CD4-positive, alpha-beta T cell treated with Interleukin-4 for 4 hours (primary cell): Measurements from ENCODE around the gene ABCB4.

ENCODE experiments used
- DNase-seq: peaks from one replicate; pipeline ENCODE4 v3.0.0-alpha.2; 2020

The ABCB4 gene

DNA sequence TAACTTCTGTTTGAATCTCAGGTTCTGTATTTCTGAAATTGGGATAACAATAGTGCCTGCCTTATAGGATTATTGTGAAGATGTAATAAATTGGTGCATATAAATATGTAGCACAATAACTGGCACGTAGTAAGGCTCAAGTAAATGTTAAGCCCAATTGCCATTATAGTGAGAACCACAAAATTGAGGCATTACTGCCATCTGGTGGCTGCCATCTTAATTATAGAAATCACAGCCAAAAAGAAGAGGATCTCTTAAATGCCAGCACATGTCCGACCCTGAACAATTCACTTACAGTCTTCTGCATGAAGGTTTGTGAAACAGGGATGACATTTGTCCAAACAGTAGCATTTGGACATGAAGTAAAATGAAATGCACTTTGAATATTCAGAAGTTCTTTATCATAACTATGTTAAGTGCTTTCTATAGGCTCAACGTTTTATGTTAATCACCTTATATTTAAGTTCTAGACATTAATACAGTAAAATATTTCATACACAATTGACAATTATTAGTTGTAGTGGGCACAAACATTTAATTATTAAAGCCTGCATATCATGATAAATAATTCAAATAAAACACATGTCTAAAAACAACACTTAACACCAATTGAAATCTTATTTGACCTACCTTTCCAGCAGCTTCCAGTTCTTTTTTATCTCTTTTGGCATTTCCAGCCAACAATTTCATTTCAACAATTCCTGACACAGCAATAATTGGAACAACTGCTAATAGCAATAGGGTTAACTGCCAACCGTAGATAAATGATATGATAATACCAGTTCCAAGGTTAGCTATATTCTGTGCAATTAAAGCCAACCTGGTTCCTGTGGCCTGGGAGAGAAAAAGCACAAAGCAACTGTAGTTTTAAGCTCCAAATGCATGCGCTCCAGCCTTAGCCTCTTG lies 58.5 kb downstream of the ABCB4 start:
- peak; percentile 81 for DNase-seq

DNA sequence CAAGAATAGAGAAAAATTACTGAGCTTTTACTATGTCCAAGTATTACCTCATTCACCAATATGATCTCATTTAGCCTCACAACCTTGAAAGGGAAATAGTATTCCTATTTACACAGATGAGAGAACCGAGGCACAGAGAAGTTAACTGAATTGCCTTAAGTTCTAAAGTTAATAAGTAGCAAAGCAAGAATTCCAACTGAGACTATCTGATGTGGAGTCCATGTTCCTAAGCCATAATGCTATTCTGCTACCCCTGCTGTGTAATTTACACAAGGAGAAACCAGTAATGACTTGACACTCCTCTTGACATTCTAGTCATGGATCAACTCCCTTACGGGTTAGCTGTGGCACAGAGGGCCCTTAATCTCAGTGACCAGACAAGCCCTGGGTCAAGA lies 60.7 kb downstream of the ABCB4 start:
- no peak for DNase-seq

DNA sequence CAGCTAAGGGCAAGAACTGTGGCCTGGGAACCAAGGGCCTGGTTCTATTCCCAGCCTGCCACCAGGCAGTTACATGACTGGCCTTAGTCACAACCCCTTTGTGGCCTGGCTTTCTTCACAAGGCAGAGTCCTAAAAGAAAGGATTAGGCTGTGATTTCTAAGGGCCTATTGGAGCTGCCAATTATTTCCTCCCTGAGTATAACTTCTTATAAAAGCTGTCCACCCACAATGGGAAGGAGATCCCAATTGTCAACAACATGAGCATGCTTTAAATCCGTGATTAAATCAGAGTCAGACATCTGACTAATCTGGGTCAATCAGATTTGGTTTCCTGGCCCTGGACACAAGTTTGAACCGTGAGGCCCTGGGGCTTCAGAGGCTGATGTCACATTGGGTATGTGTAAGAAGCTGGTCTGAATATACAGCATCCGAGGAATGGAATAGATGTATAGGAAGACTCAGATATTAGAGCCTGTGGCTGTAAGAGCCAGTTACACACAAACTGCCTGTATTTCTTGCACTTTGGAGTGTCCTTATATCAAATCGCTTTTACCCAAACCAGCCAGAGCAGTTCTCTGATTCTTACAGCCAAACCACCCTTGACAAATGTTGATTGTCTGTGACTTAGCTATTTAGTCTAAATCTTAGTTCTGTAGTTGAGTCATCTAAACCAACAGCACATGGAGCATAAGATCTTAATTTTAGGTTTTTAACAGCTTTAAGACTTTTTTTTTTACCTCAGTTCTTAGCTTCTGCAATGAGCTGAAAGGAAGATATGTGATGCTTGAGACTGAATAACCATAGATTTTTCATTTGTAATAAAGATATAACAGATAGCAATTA lies 61.3 kb downstream of the ABCB4 start:
- DNase-seq, result no peak

GRCh38 chr7:87413029-87413428 lies 62.5 kb downstream of the ABCB4 start:
- no peak for DNase-seq

DNA sequence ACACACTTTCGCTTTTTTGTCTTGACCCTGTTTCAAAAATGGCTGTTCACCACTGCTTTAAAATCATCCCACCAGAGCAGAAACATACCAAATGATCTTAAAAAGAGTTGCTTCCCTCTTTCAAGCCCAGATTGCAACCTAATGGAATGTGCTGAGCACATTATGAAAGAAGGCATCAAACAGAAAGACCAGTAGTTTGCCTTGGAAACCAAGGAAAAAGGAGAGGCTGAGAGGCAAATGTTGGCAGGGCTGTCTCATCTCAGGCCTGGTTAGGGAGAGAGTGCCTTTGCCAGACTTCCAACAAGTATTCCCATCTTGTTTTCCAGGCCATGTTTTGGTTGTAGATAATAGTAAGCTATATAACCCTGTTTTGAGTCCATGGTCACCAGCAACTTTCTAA lies 64.3 kb downstream of the ABCB4 start:
- DNase-seq, result no peak

DNA sequence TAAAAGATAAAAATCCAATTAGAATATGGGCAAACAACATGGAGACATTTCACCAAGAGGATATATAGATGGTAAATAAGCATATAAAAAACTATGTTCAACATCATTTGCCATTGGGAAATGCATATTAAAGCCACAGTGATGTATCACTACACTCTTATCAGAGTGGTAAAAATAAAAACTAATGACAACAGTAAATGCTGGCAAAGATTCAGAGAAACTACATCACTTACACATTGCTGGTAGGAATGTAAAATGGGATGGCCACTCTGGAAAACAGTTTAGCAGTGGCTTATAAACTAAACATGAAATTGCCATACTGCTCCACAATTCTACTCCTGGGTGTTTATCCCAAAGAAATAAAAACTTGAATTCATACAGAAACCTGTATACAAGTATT lies 70.8 kb downstream of the ABCB4 start:
- no peak for DNase-seq

GRCh38 chr7:87398446-87398845 lies 77.0 kb downstream of the ABCB4 start:
- no peak for DNase-seq

DNA sequence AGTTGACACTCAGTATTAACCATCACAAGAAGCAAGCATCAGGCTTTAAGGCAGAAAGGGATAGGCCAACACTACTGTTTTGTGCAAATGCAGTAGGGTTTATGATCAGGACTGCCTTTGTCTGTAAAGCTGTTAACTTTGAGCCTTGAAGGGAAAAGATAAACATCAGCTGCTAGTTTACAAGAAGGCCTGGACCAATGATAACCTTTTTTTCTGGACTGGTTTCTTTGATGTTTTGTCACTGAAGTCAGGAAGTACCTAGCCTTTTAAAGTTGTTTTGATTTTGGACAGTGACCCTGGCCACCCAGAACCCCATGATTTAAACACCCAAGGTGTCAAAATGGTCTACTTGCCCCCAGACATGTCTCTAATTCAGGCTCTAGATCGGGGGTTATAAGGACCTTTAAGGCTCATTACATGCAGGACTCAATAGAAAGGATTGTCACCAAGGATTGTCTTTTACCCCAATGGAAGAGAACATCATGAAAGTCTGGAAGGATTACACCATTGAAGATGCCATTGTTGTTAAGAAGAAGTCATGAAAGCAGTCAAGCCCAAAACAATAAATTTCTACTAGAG lies 79.9 kb downstream of the ABCB4 start:
- DNase-seq, result no peak

- DNase-seq, result no peak
Measured at GRCh38 chr7:87391020-87391701, 84.3 kb downstream of the ABCB4 start.

GRCh38 chr7:87380905-87381304 lies 94.6 kb downstream of the ABCB4 start:
- DNase-seq, result no peak

DNA sequence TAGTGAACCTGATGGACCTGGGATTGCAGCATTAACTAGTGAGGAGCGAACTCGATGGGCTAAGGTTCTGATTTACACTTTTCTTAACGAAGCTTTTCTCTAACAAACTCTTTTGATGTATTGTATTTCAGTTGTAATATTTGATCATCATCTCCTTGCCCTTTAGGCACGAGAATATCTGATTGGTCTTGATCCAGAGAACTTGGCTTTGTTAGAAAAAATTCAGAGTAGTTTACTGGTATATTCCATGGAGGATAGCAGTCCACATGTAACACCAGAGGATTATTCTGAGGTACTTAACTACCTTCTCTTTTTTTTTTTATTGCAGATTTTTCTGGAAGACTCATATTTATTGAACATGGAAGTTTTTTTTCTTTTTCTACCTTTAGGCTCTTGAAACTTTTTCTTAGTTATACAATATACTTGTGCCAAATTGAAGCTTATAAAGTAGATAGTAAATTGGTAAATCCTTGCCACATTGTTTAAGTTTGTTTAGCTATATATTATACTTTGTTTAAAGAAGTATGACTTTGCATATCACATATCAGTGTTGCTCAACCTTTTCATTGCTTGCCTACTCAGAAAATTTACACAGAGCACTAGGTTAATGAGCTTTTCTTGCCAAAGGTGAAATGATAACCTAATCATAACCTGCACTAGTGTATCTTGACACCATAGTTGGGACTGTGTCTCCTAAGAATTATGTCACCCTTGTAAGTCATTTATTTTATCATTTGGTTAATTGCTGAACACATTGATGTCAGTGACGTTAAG lies 99.6 kb downstream of the ABCB4 start:
- DNase-seq, result no peak

DNA sequence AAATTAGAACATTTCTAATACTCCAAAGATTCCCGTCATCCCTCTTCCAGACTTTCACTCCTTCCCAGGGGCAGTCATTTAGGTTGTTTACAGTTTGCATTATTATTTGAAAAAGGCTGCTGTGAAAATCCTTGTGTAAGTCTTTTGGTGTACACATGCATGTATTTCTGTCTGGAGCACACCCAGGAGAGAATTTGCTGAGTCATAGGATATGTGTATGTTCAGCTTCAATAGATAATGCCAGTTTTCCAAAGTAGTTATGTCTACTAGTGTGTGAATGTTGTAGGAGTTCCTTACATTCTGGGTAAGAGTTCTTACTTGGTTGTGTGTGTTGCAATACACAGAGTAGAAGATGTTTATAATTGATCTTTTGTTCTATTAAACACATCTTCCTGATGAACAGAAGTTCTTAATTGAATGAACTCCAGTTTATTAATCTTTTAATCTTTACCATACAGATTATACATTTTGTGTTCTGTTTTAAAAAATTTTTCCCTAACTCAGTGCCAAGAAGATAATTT lies 104.8 kb downstream of the ABCB4 start:
- no peak for DNase-seq

DNA sequence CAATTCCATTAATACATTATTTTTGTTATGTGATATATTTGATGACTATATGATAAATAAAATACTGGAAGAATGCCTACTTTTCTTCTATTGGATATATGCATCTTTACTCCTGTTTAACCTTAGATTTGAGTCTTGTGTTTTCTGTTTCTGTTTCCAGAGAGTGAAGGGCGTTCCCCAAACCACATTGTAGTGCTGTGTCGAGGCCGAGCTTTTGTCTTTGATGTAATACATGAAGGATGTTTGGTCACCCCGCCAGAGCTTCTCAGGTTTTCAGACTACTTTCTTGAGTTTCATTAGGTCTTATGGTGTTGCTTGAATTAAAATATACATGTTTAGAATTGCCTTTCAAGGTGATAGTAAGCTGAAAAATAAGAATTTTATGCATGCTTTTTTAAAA lies 106.3 kb downstream of the ABCB4 start:
- DNase-seq, result peak; percentile 56

DNA sequence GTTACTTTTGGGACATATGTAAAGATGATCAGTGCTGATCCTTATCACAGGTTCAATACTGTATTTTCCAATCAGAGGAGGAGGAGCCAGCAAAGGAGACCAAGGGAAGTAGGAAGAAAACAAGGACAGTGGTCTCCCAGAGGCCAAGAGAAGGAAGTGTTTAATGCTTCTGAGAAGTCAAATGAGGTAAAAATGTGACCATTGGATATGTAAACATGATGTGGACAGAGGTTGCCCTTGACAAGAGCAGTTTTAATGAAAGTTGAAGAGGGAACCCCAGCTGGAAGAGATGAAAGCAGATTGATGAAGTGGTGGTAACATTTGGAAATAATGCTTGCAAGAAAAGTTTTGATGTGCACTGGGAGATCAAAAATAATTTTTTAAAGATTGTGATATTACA lies 111.2 kb downstream of the ABCB4 start:
- DNase-seq, result no peak

- no peak for DNase-seq
Measured at GRCh38 chr7:87363342-87363741, 112.1 kb downstream of the ABCB4 start.

DNA sequence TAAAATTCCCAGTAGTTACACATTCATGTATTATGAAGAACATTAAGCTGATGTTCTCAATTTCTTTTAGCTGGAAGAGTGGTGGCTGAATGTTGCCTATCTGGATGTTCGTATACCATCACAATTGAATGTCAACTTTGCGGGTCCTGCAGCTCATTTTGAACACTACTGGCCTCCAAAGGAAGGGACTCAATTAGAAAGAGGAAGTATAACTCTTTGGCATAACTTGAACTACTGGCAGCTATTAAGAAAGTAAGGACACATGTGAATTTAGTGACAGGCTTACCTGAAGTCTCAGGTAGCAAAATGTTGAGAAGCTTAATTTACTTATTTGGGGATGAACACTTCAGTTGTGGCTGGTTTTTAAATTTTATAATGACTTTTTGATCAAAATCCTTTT lies 114.2 kb downstream of the ABCB4 start:
- DNase-seq, result no peak

DNA sequence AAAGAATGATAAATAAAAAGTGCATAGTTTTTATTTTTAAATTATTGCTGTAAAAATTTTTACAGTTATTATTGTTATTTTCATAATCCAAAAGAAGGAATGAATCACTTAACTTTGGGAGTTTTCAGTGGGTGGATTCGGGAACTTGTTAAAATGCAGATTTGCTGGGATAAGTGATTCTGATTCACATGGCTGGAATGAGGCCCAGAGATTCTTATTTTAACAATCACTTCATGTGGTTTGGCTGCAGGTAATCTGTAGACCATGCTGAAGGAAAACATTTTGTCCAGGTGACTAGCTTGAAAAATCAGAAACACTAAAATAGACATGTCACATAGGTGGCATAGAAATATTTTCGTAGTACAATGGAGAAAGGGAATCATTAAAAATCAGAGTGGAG lies 116.1 kb downstream of the ABCB4 start:
- no peak for DNase-seq

DNA sequence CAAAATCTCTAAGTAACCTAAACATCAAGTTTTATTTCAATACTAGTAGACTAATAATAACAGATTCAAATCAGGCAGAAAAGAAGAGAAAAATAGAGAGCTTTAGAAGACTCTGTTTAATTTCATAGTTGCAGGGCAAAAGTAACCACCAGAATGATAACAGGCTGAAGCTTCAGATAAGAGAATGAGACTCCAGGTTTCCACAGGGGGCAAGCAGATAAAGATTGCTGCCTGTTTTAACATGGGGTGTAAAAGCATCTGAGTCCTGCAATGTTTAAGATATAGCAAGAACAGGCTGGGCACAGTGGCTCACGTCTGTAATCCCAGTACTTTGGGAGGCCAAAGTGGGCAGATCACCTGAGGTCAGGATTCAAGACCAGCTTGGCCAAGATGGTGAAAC lies 119.0 kb downstream of the ABCB4 start:
- no peak for DNase-seq

GRCh38 chr7:87354749-87355148 lies 120.7 kb downstream of the ABCB4 start:
- no peak for DNase-seq
